Measurements from ENCODE around the gene WHRN.
A peak's percentile ranks its signal among the peaks of the same experiment; 100 is the strongest.

The WHRN gene

GRCh38 chr9:114407889-114408288, 97.4 kb downstream of the WHRN start:
- H3K4me3 ChIP-seq (ENCODE audit: low read depth, low read length): no peak overlapping the region
- no peak for DNase-seq (ENCODE audit: low read depth)
- TF ChIP-seq, protein P1, sequence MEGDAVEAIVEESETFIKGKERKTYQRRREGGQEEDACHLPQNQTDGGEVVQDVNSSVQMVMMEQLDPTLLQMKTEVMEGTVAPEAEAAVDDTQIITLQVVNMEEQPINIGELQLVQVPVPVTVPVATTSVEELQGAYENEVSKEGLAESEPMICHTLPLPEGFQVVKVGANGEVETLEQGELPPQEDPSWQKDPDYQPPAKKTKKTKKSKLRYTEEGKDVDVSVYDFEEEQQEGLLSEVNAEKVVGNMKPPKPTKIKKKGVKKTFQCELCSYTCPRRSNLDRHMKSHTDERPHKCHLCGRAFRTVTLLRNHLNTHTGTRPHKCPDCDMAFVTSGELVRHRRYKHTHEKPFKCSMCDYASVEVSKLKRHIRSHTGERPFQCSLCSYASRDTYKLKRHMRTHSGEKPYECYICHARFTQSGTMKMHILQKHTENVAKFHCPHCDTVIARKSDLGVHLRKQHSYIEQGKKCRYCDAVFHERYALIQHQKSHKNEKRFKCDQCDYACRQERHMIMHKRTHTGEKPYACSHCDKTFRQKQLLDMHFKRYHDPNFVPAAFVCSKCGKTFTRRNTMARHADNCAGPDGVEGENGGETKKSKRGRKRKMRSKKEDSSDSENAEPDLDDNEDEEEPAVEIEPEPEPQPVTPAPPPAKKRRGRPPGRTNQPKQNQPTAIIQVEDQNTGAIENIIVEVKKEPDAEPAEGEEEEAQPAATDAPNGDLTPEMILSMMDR (IDR thresholded peaks at IDR 0.05; ENCODE audit: insufficient read depth, low read depth, low read length, missing control alignments): no peak

DNA sequence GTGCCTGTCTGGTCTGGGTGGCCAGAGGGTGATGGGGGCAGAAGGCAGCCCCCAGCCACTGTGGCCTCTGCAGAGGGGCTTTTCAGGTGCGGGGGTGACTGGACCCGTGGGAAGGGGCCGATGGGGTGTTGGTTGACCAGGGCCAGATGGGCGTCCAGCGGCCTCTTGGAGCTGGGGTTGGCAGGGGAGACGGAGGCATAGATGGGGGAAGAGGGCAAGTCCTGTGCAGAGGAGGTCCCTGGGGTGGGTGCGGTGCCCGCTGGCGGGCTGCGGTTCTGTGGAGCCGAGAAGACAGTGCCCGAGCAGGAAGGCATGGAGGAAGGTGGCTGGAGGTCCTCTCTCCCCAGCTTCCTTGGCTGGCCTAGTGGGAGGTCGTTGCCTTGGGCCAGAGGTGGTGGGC, 98.8 kb downstream of the WHRN start:
- no peak overlapping the region for H3K4me3 ChIP-seq (ENCODE audit: low read depth, low read length)
- TF ChIP-seq, protein P1 (IDR thresholded peaks at IDR 0.05; ENCODE audit: insufficient read depth, low read depth, low read length, missing control alignments): no peak
- DNase-seq (ENCODE audit: low read depth): no peak

GRCh38 chr9:114405294-114406034, 99.8 kb downstream of the WHRN start:
- H3K4me3 ChIP-seq (ENCODE audit: low read depth, low read length): no peak overlapping the region
- DNase-seq (ENCODE audit: low read depth): peak; percentile 85
- TF ChIP-seq, protein P1 (IDR thresholded peaks at IDR 0.05; ENCODE audit: insufficient read depth, low read depth, low read length, missing control alignments): peak; percentile 80

DNA sequence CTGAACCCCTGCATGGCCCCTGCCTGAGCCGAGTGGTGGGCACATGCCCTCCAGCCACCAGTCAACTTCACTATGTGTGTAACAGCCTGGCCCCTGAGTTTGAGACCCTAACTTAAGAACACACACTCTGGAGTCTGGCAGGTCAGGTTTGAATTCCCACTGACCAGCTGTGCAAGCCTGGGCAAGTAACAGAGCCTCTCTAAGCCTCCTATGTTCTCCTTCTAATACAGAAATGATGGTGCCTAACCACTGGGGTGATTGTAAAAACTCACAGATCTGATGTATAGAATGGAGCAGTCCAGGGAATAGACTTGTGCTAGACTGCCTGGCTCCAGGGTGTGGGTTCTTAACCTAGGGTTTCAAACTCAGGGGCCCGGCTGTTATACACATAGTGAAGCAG, 100.7 kb downstream of the WHRN start:
- no peak for DNase-seq (ENCODE audit: low read depth)
- H3K4me3 ChIP-seq (ENCODE audit: low read depth, low read length): no peak overlapping the region
- TF ChIP-seq, protein P1 (IDR thresholded peaks at IDR 0.05; ENCODE audit: insufficient read depth, low read depth, low read length, missing control alignments): no peak

GRCh38 chr9:114403153-114403756, 102.0 kb downstream of the WHRN start:
- TF ChIP-seq, protein P1 (IDR thresholded peaks at IDR 0.05; ENCODE audit: insufficient read depth, low read depth, low read length, missing control alignments): no peak
- no peak overlapping the region for H3K4me3 ChIP-seq (ENCODE audit: low read depth, low read length)
- DNase-seq (ENCODE audit: low read depth): no peak

DNA sequence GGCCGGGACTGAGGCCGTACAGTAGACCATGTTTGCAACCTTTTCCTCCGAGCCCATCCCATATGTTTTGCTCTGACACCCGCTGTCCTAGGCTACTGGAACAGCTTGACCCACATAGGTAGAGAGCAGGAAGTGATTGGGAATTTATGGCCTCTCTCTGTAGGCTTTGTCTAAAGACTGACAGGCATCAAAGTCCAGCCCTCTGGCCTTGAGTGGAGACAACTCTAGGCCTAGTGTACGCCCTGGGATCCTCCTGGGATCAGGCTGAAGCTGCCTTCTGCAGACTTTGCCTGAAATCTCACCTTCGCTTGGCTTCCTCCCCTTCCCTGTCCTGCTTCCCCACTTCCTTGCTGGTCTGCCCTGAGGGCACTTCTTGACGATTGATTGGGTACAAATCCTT, 103.9 kb downstream of the WHRN start:
- no peak for DNase-seq (ENCODE audit: low read depth)
- TF ChIP-seq, protein P1 (IDR thresholded peaks at IDR 0.05; ENCODE audit: insufficient read depth, low read depth, low read length, missing control alignments): no peak

More for the DNA sequence above, 103.9 kb downstream of the WHRN start:
- no peak overlapping the region for H3K4me3 ChIP-seq (ENCODE audit: low read depth, low read length)

Data from GM12865 (cell line).